Breast epithelium (tissue), 4 donors: ENCODE measurements around the gene GSTO2. TPM values are rescaled to one million over a fixed set of nuclear protein-coding genes. Genes with fewer than 3 reads are reported as not detected.
"Not testable (repeated sequence)": the region's sequence is repeated elsewhere in the genome, so short reads cannot be mapped to it uniquely, and the experiment has no call there.

Source experiments
- DNase-seq, 2 donors: peaks; one replicate each; pipeline ENCODE4 v3.0.0-alpha.2; 2019; ENCODE audit warnings: low spot score in 2 of 2
- H3K27ac ChIP-seq, 2 donors: fragments of 200-600 bp; sonication (generic) in 1 of 2; one replicate each; pipeline ENCODE4 v1.5.1; 2016 to 2019; ENCODE audit warnings: mild to moderate bottlenecking in 1 of 2
- H3K27me3 ChIP-seq, 2 donors: fragments of 200-600 bp; sonication (generic) in 1 of 2; one replicate each; pipeline versions ENCODE4 v1.5.1 to v1.6.0; 2017 to 2019; ENCODE audit warnings: control low read depth in 1 of 2, mild to moderate bottlenecking in 1 of 2
- H3K36me3 ChIP-seq: fragments of 200-600 bp; one replicate; pipeline ENCODE4 v1.5.1; 2019
- H3K4me1 ChIP-seq, 2 donors: fragments of 200-600 bp; sonication (generic); one replicate each; pipeline ENCODE4 v1.5.1; 2016 to 2019; ENCODE audit warnings: control low read depth in 1 of 2
- H3K4me3 ChIP-seq, 3 donors: fragments of 200-600 bp; sonication (generic); 1 replicate in 2 of 3; 2 replicates in 1 of 3; pipeline ENCODE4 v1.5.1; 2016 to 2019; ENCODE audit warnings: mild to moderate bottlenecking in 3 of 3, moderate library complexity in 2 of 3
- H3K9me3 ChIP-seq, 2 donors: fragments of 200-600 bp; sonication (generic) in 1 of 2; one replicate each; pipeline ENCODE4 v1.5.1; 2016 to 2019; ENCODE audit warnings: control low read depth in 1 of 2
- POLR2A ChIP-seq: fragments of 450-650 bp; IDR thresholded peaks from one replicate; pipeline ENCODE4 v1.6.1; 2016; ENCODE audit warnings: antibody characterized with exemption, mild to moderate bottlenecking, moderate library complexity
- POLR2AphosphoS5 ChIP-seq, 3 donors: sonication (generic); formaldehyde crosslinking; IDR thresholded peaks; one replicate each; pipeline ENCODE4 v1.6.1; 2017; ENCODE audit warnings: antibody characterized with exemption in 3 of 3
- intact Hi-C: fragments of 100-400 bp; cut with DNase I; formaldehyde crosslinking; loops from one replicate; pipeline ENCODE4 v1.15.1; 2023; ENCODE audit warnings: low total_unique reads
- total RNA-seq, 3 donors: library from RNA; depleted of rRNA; stranded (reverse); fragments of >200 nt; gene quantifications; one replicate each; pipeline ENCODE4 v1.1.0, GENCODE V29; 2016
- TF ChIP-seq, protein P1 (sequence below), 3 donors: fragments of 450-650 bp; IDR thresholded peaks; one replicate each; pipeline ENCODE4 v1.5.1; 2016 to 2017; ENCODE audit warnings: antibody characterized with exemption in 3 of 3, mild to moderate bottlenecking in 3 of 3, moderate library complexity in 3 of 3

Gene GSTO2
- total RNA-seq, 3 donors from 2014 or later = 0.48 to 22.5 (median 14.1) TPM

DNA sequence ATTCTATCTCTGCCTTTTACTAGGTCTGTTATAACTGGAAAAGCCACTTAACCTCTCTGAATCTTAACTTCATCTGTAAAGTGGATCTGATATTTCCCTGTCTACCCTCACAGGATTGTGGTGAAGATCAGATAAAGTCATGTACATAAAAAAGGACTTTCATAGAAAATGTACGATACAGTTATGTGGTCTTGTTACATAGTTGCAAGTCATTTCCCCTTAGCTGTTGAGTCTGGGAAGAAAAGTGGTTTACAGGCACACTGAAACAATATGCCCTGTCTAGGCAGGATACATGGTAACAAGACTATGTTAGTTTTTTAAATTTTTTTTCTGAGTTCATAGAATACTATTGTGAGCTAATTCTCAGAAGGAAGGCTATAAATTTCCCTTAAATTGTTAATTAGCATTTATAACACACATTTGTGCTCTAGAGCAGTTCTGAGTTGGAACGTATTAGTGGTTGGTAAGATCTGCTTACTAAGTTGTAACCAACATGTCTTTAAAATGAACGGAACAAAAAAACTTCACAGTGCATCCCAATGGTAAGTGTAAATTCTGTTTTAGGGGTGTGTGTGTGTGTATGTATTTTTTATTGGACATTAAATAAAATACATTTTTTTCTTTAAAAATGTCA lies 21.4 kb upstream of the GSTO2 start:
- H3K36me3 ChIP-seq = no peaks in the 10 kb centered on the region
- H3K27ac ChIP-seq = no peak overlapping the region
- no peaks in the 10 kb centered on the region for H3K9me3 ChIP-seq
- no peaks in the 10 kb centered on the region for H3K4me1 ChIP-seq
- no peak for DNase-seq
- no peak overlapping the region for H3K4me3 ChIP-seq
- intact Hi-C loops = no loop called here
- H3K27me3 ChIP-seq = no peaks in the 10 kb centered on the region
- TF ChIP-seq POLR2AphosphoS5 (IDR thresholded peaks at IDR 0.05) (no peak), POLR2A (no peak)
- TF ChIP-seq, protein P1, sequence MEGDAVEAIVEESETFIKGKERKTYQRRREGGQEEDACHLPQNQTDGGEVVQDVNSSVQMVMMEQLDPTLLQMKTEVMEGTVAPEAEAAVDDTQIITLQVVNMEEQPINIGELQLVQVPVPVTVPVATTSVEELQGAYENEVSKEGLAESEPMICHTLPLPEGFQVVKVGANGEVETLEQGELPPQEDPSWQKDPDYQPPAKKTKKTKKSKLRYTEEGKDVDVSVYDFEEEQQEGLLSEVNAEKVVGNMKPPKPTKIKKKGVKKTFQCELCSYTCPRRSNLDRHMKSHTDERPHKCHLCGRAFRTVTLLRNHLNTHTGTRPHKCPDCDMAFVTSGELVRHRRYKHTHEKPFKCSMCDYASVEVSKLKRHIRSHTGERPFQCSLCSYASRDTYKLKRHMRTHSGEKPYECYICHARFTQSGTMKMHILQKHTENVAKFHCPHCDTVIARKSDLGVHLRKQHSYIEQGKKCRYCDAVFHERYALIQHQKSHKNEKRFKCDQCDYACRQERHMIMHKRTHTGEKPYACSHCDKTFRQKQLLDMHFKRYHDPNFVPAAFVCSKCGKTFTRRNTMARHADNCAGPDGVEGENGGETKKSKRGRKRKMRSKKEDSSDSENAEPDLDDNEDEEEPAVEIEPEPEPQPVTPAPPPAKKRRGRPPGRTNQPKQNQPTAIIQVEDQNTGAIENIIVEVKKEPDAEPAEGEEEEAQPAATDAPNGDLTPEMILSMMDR (IDR thresholded peaks at IDR 0.05) = no peak

DNA sequence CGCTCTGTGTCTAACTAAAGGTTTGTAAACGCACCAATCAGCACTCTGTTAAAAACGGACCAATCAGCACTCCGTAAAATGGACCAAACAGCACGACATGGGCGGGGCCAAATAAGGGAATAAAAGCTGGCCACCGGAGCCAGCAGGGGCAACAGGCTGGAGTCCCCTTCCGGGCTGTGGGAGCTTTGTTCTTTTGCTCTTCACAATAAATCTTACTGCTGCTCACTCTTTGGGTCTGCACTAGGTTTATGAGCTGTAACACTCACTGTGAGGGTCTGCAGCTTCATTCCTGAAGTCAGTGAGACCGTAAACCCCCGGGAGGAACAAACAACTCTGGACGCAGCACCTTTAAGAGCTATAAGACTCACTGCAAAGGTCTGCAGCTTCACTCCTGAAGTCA lies 20.1 kb upstream of the GSTO2 start:
- H3K27ac ChIP-seq, H3K27me3 ChIP-seq, intact Hi-C loops, H3K36me3 ChIP-seq, DNase-seq, H3K4me1 ChIP-seq, H3K4me3 ChIP-seq, H3K9me3 ChIP-seq: not testable (repeated sequence)

DNA sequence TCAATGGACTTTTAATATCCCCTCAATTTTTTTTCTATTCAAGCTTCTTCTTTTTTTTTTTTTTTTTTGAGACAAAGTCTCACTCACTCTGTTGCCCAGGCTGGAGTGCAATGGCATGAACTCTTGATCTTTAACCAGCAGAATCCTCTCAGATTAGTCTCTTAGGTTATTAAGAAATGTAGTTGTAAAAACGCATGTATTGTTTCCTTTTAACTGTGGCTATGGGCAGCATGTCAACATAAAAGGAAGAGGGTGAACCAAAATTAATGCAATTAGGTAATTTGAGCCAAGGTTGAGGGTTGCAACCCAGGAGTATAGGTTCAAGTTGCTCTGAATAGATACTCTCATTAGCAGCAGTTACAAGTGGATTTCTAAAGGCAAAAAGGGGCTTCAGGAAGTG lies 18.6 kb upstream of the GSTO2 start:
- H3K27ac ChIP-seq = no peak overlapping the region
- no peaks in the 10 kb centered on the region for H3K4me1 ChIP-seq
- intact Hi-C loops = no loop called here
- no peaks in the 10 kb centered on the region for H3K36me3 ChIP-seq
- no peaks in the 10 kb centered on the region for H3K27me3 ChIP-seq
- DNase-seq = no peak
- H3K4me3 ChIP-seq = no peak overlapping the region
- no peaks in the 10 kb centered on the region for H3K9me3 ChIP-seq
- TF ChIP-seq POLR2AphosphoS5 (IDR thresholded peaks at IDR 0.05) (no peak), POLR2A (no peak)
- TF ChIP-seq, protein P1 (IDR thresholded peaks at IDR 0.05) = no peak

DNA sequence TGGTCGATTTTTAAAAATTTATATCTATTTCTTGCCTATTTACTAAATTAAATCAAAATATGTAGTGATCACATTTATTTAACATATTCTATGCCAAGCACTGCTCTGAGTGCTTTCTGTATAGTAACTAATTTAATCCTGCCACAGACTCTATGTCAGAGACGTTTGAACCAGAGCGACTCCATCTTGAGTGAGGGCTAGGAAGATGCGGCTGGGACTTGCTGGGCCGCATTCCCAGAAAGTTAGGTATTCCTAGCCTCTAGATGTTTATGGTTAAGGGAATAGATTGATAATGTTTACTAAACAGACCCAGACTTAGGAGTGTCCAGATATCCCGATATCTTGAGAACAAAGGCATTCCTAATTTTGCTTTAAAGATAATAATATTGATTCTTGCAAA lies 17.5 kb upstream of the GSTO2 start:
- intact Hi-C loops = no loop called here

DNA sequence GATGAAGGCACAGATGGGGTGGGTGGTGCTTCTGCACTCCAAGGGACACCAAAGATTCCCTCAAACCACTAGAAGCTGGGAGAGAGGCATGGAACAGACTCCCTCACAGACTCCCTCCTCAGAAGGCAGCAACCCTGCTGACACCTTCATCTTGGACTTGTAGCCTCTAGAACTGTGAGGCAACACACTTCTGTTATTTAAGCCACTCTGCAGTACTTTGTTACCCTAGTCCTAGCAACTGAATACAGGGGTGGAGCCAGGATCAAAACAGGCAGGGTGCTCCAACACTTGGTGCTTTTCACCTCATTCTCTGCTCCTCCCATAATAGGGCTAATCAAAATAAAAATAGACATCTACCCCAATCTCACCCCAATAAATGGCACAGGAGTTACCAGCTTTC lies 16.6 kb upstream of the GSTO2 start:
- intact Hi-C loops = no loop called here
- Histone ChIP-seq H3K4me1 (no peaks in the 10 kb centered on the region), H3K27me3 (no peaks in the 10 kb centered on the region), H3K27ac (no peak overlapping the region), H3K9me3 (no peaks in the 10 kb centered on the region), H3K4me3 (no peak overlapping the region), H3K36me3 (no peaks in the 10 kb centered on the region)
- no peak for DNase-seq
- TF ChIP-seq, protein P1 (IDR thresholded peaks at IDR 0.05) = no peak
- TF ChIP-seq POLR2AphosphoS5 (IDR thresholded peaks at IDR 0.05) (no peak), POLR2A (no peak)

More for the DNA sequence above, 17.5 kb upstream of the GSTO2 start:
- Histone ChIP-seq H3K27me3 (no peaks in the 10 kb centered on the region), H3K4me3 (no peak overlapping the region), H3K4me1 (no peaks in the 10 kb centered on the region), H3K27ac (no peak overlapping the region), H3K36me3 (no peaks in the 10 kb centered on the region), H3K9me3 (no peaks in the 10 kb centered on the region)
- TF ChIP-seq POLR2AphosphoS5 (IDR thresholded peaks at IDR 0.05) (no peak), POLR2A (no peak)
- TF ChIP-seq, protein P1 (IDR thresholded peaks at IDR 0.05) = no peak
- DNase-seq = no peak

DNA sequence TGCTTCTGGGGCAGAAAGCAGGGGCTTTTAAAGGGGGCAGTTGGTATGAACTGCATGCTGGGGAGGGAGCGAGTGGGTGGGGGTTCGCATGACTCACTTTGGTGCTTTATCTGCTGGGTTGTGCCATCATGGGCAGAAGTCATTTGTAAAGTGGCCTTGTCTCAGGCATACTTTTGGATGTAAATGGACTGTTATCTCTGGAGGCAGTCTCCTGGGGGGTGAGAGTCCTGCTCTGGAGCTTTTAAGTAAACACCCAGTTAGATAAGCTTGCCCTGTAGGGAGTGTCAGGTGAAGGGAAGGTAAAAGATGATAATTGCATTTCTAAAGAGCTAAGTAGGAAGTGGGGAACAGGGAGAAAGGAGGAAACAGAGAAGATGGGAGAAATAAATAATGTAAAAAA lies 15.9 kb upstream of the GSTO2 start:
- H3K9me3 ChIP-seq = no peaks in the 10 kb centered on the region
- DNase-seq = no peak
- no peaks in the 10 kb centered on the region for H3K27me3 ChIP-seq
- no peak overlapping the region for H3K27ac ChIP-seq
- H3K4me3 ChIP-seq = no peak overlapping the region
- H3K36me3 ChIP-seq = no peaks in the 10 kb centered on the region
- intact Hi-C loops = no loop called here
- H3K4me1 ChIP-seq = no peaks in the 10 kb centered on the region
- no peak for TF ChIP-seq POLR2A
- no peak for TF ChIP-seq POLR2AphosphoS5 (IDR thresholded peaks at IDR 0.05)
- TF ChIP-seq, protein P1 (IDR thresholded peaks at IDR 0.05) = no peak
